ENCODE results near the gene CMTR1. TPM values are rescaled to one million over a fixed set of nuclear protein-coding genes. Genes with fewer than 3 reads are reported as not detected.
"Not testable (repeated sequence)": the region's sequence is repeated elsewhere in the genome, so short reads cannot be mapped to it uniquely, and the experiment has no call there.

Gene CMTR1
- total RNA-seq (2014; rRNA removed; shearing (Covaris generic)), result 23.6 and 28.3 TPM in 2 replicates

- peak; percentile 85 for DNase-seq (ENCODE audit: low spot score)
Observed at GRCh38 chr6:37432916-37433656, at the start of gene CMTR1. Gene CMTR1 (plus strand): TSS chr6:37433221. CDS start chr6:37435630, 2,409 bp downstream.

GRCh38 chr6:37388578-37388977 lies 44.4 kb upstream of the CMTR1 start:
- DNase-seq (ENCODE audit: low spot score), result no peak

- no peak for DNase-seq (ENCODE audit: low spot score)
Observed at GRCh38 chr6:37389857-37390256, 43.2 kb upstream of the CMTR1 start.

- DNase-seq (ENCODE audit: low spot score), result no peak
Observed at GRCh38 chr6:37391120-37391519, 41.9 kb upstream of the CMTR1 start.

GRCh38 chr6:37392821-37393220 lies 40.2 kb upstream of the CMTR1 start:
- DNase-seq (ENCODE audit: low spot score), result no peak

- DNase-seq (ENCODE audit: low spot score), result no peak
Observed at GRCh38 chr6:37393381-37393929, 39.6 kb upstream of the CMTR1 start.

- no peak for DNase-seq (ENCODE audit: low spot score)
Observed at GRCh38 chr6:37396571-37397180, 36.3 kb upstream of the CMTR1 start.

GRCh38 chr6:37399131-37399530 lies 33.9 kb upstream of the CMTR1 start:
- DNase-seq (ENCODE audit: low spot score), result no peak

- no peak for DNase-seq (ENCODE audit: low spot score)
Observed at GRCh38 chr6:37399795-37400490, 33.1 kb upstream of the CMTR1 start.

- not testable (repeated sequence) for DNase-seq (ENCODE audit: low spot score)
Observed at GRCh38 chr6:37401658-37402057, 31.4 kb upstream of the CMTR1 start.

- DNase-seq (ENCODE audit: low spot score), result no peak
Observed at GRCh38 chr6:37406726-37407341, 26.2 kb upstream of the CMTR1 start.

GRCh38 chr6:37407948-37408347 lies 25.1 kb upstream of the CMTR1 start:
- no peak for DNase-seq (ENCODE audit: low spot score)

GRCh38 chr6:37409501-37409900 lies 23.5 kb upstream of the CMTR1 start:
- DNase-seq (ENCODE audit: low spot score), result no peak

GRCh38 chr6:37417393-37417792 lies 15.6 kb upstream of the CMTR1 start:
- DNase-seq (ENCODE audit: low spot score), result no peak

- DNase-seq (ENCODE audit: low spot score), result no peak
Observed at GRCh38 chr6:37418722-37419121, 14.3 kb upstream of the CMTR1 start.

- DNase-seq (ENCODE audit: low spot score), result no peak
Observed at GRCh38 chr6:37426058-37426944, 6.7 kb upstream of the CMTR1 start.

- no peak for DNase-seq (ENCODE audit: low spot score)
Observed at GRCh38 chr6:37426945-37427510, 6.0 kb upstream of the CMTR1 start.

- DNase-seq (ENCODE audit: low spot score), result no peak
Observed at GRCh38 chr6:37429352-37429750, 3.7 kb upstream of the CMTR1 start.

- no peak for DNase-seq (ENCODE audit: low spot score)
Observed at GRCh38 chr6:37432590-37432915, 468 bp upstream of the CMTR1 start.

GRCh38 chr6:37433657-37434271 lies 743 bp downstream of the CMTR1 start:
- peak; percentile 19 for DNase-seq (ENCODE audit: low spot score)
